Activated naive CD8-positive, alpha-beta T cell (primary cell): ENCODE measurements around the gene BOC.

Experiments used
- H3K27ac Mint-ChIP-seq: one replicate; pipeline ENCODE4 v1.8.0; 2021; ENCODE audit warnings: mixed read lengths
- H3K27me3 Mint-ChIP-seq: one replicate; pipeline ENCODE4 v1.8.0; 2021; ENCODE audit warnings: mixed read lengths
- H3K36me3 Mint-ChIP-seq: one replicate; pipeline ENCODE4 v1.8.0; 2021; ENCODE audit warnings: mixed read lengths
- H3K4me1 Mint-ChIP-seq: one replicate; pipeline ENCODE4 v1.8.0; 2021; ENCODE audit warnings: low read depth, mixed read lengths
- H3K4me3 Mint-ChIP-seq: one replicate; pipeline ENCODE4 v1.8.0; 2021; ENCODE audit warnings: mild to moderate bottlenecking, mixed read lengths
- H3K9me3 Mint-ChIP-seq: one replicate; pipeline ENCODE4 v1.8.0; 2021; ENCODE audit warnings: low read depth, mixed read lengths

Gene BOC

GRCh38 chr3:113312416-113312815 lies 101.1 kb downstream of the BOC start:
- no peak overlapping the region for H3K4me3 Mint-ChIP-seq
- H3K27me3 Mint-ChIP-seq, result no peaks in the 10 kb centered on the region
- H3K9me3 Mint-ChIP-seq, result peaks cover 25% of the 10 kb centered on the region
- no peak overlapping the region for H3K27ac Mint-ChIP-seq
- no peaks in the 10 kb centered on the region for H3K4me1 Mint-ChIP-seq
- peaks cover 51% of the 10 kb centered on the region for H3K36me3 Mint-ChIP-seq

GRCh38 chr3:113314923-113315322 lies 103.6 kb downstream of the BOC start:
- H3K27me3 Mint-ChIP-seq, result no peaks in the 10 kb centered on the region
- H3K36me3 Mint-ChIP-seq, result peaks cover 67% of the 10 kb centered on the region
- no peak overlapping the region for H3K27ac Mint-ChIP-seq
- H3K4me1 Mint-ChIP-seq, result no peaks in the 10 kb centered on the region
- peaks cover 25% of the 10 kb centered on the region for H3K9me3 Mint-ChIP-seq
- no peak overlapping the region for H3K4me3 Mint-ChIP-seq

DNA sequence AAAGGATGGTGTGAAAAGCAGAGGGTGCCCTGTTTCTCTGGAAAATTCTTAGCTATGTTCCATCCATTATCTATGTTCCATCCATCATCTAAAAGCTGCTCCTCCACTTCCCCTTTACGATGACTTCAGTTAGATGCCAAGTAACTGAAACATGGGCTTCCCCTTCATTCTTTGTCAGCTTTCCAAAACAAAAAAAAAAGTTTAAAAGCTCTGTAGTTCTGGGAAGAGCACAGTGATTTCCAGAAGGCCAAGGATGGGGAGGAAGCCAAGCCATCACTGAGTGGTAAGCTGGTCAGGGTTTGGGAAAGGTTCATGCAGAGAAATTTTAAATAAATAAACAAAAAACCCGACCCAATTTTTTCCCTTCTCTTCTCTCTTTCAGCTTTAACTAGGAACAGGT lies 118.4 kb downstream of the BOC start:
- Mint-ChIP-seq H3K36me3 (peaks cover 28% of the 10 kb centered on the region), H3K4me1 (no peaks in the 10 kb centered on the region), H3K27me3 (no peaks in the 10 kb centered on the region), H3K4me3 (no peak overlapping the region), H3K27ac (no peak overlapping the region), H3K9me3 (no peaks in the 10 kb centered on the region)

GRCh38 chr3:113330742-113331141 lies 119.4 kb downstream of the BOC start:
- no peaks in the 10 kb centered on the region for H3K9me3 Mint-ChIP-seq
- no peak overlapping the region for H3K4me3 Mint-ChIP-seq
- H3K4me1 Mint-ChIP-seq, result no peaks in the 10 kb centered on the region
- no peak overlapping the region for H3K27ac Mint-ChIP-seq
- H3K36me3 Mint-ChIP-seq, result peaks cover 26% of the 10 kb centered on the region
- no peaks in the 10 kb centered on the region for H3K27me3 Mint-ChIP-seq

GRCh38 chr3:113331187-113331586 lies 119.8 kb downstream of the BOC start:
- no peak overlapping the region for H3K27ac Mint-ChIP-seq
- peaks cover 22% of the 10 kb centered on the region for H3K36me3 Mint-ChIP-seq
- no peaks in the 10 kb centered on the region for H3K9me3 Mint-ChIP-seq
- H3K27me3 Mint-ChIP-seq, result no peaks in the 10 kb centered on the region
- no peaks in the 10 kb centered on the region for H3K4me1 Mint-ChIP-seq
- no peak overlapping the region for H3K4me3 Mint-ChIP-seq
